Natural killer cell (primary cell): ENCODE results near the gene NPHP4. TPM values are rescaled to one million over a fixed set of nuclear protein-coding genes. Genes with fewer than 3 reads are reported as not detected.

ENCODE experiments used
- ATAC-seq, 3 donors: fragments of 150-1000 bp in 2 of 3; fragments of 200-7000 bp in 1 of 3; cut with Tn5 transposase; 1 replicate in 1 of 3; 2 replicates in 2 of 3; pipeline ENCODE4 v1.10.0; 2021; ENCODE audit warnings: mild to moderate bottlenecking in 2 of 3, moderate library complexity in 2 of 3
- DNase-seq, 2 donors: peaks; one replicate each; pipeline versions ENCODE4 v3.0.0 to v3.0.0-alpha.2; 2013 to 2021; ENCODE audit warnings: mixed read lengths in 1 of 2
- H3K27ac ChIP-seq: one replicate; pipeline ENCODE4 v1.5.1; 2013; ENCODE audit warnings: mild to moderate bottlenecking, low read length
- H3K27me3 ChIP-seq: one replicate; pipeline ENCODE4 v1.6.1; 2013; ENCODE audit warnings: low read length; ENCODE audit not compliant: control insufficient read depth, insufficient read depth
- H3K36me3 ChIP-seq: one replicate; pipeline ENCODE4 v1.6.1; 2013; ENCODE audit warnings: low read length; ENCODE audit not compliant: control insufficient read depth, insufficient read depth
- H3K4me1 ChIP-seq: one replicate; pipeline ENCODE4 v1.6.1; 2013; ENCODE audit warnings: low read length; ENCODE audit not compliant: control insufficient read depth, insufficient read depth
- H3K4me3 ChIP-seq: one replicate; pipeline ENCODE4 v1.5.1; 2013; ENCODE audit warnings: low read length
- H3K9me3 ChIP-seq: one replicate; pipeline ENCODE4 v1.6.1; 2013; ENCODE audit warnings: low read length; ENCODE audit not compliant: control insufficient read depth, insufficient read depth
- H3K27ac Mint-ChIP-seq, 2 donors: one replicate each; pipeline ENCODE4 v1.8.0; 2022; ENCODE audit warnings: mild to moderate bottlenecking in 2 of 2, mixed read lengths in 2 of 2, moderate library complexity in 1 of 2
- H3K27me3 Mint-ChIP-seq, 2 donors: one replicate each; pipeline ENCODE4 v1.8.0; 2022; ENCODE audit warnings: low read depth in 2 of 2, mixed read lengths in 2 of 2
- H3K36me3 Mint-ChIP-seq: one replicate; pipeline ENCODE4 v1.8.0; 2022; ENCODE audit warnings: mixed read lengths
- H3K4me1 Mint-ChIP-seq, 2 donors: one replicate each; pipeline ENCODE4 v1.8.0; 2022; ENCODE audit warnings: mixed read lengths in 2 of 2
- H3K4me3 Mint-ChIP-seq: one replicate; pipeline ENCODE4 v1.8.0; 2022; ENCODE audit warnings: mild to moderate bottlenecking, moderate library complexity, mixed read lengths
- H3K9me3 Mint-ChIP-seq, 2 donors: one replicate each; pipeline ENCODE4 v1.8.0; 2022; ENCODE audit warnings: mixed read lengths in 2 of 2
- WGBS: methylation state at CpG from one replicate; pipeline ENCODE4 v1.1.7; 2013; ENCODE audit warnings: missing lambda C conversion rate; ENCODE audit not compliant: insufficient coverage; 5-methylcytosine and 5-hydroxymethylcytosine counted together
- intact Hi-C: fragments of 100-400 bp; cut with micrococcal nuclease; formaldehyde crosslinking; loops from one replicate; pipeline ENCODE4 v1.14.2; 2022
- total RNA-seq, 4 donors: library from RNA; stranded (reverse); fragments of 120-200 nt in 1 of 4; gene quantifications; one replicate each; pipeline versions ENCODE4 v1.2.3 to v1.2.4, GENCODE V29; 2013 to 2022
- TF ChIP-seq, protein P1 (sequence below): fragments of 200-600 bp; IDR thresholded peaks from one replicate; pipeline ENCODE4 v1.8.0; 2022; ENCODE audit warnings: antibody characterized with exemption

NPHP4 gene
- total RNA-seq, 3 donors from 2014 or later (not counting 1 experiment from before 2014, with no cell fraction given), result 6.3 to 14.7 (median 10.1) TPM

DNA sequence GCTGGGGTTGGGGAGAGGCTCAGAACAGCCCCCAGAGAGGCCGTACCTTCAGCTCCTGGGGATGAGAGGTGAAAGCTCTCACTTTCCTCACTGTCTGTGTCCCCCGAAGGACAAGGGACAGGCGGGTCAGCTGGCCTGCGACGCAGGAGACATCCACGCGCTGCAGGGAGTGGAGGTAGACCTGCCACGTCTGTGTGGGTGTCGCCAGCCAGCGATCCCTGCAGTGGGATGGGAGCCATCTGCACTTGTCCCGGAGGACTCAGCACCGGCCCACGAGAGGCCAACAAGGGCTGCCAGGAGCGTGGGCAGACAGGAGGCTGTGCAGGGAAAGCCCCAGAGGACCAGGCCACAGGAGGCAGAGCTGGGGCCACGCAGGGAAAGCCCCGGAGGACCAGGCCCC lies 127.2 kb downstream of the NPHP4 start:
- Mint-ChIP-seq H3K9me3 (no peaks in the 10 kb centered on the region), H3K27ac (no peak overlapping the region), H3K4me1 (peaks cover 0 to 5% of the 10 kb centered on the region in 2 donors), H3K36me3 (no peaks in the 10 kb centered on the region), H3K4me3 (no peak overlapping the region), H3K27me3 (no peaks in the 10 kb centered on the region)
- DNase-seq (no peak), ATAC-seq (no peak)
- Histone ChIP-seq H3K27ac (no peak overlapping the region), H3K36me3 (no peaks in the 10 kb centered on the region), H3K9me3 (no peaks in the 10 kb centered on the region), H3K4me1 (no peaks in the 10 kb centered on the region), H3K4me3 (no peak overlapping the region), H3K27me3 (no peaks in the 10 kb centered on the region)
- TF ChIP-seq, protein P1, sequence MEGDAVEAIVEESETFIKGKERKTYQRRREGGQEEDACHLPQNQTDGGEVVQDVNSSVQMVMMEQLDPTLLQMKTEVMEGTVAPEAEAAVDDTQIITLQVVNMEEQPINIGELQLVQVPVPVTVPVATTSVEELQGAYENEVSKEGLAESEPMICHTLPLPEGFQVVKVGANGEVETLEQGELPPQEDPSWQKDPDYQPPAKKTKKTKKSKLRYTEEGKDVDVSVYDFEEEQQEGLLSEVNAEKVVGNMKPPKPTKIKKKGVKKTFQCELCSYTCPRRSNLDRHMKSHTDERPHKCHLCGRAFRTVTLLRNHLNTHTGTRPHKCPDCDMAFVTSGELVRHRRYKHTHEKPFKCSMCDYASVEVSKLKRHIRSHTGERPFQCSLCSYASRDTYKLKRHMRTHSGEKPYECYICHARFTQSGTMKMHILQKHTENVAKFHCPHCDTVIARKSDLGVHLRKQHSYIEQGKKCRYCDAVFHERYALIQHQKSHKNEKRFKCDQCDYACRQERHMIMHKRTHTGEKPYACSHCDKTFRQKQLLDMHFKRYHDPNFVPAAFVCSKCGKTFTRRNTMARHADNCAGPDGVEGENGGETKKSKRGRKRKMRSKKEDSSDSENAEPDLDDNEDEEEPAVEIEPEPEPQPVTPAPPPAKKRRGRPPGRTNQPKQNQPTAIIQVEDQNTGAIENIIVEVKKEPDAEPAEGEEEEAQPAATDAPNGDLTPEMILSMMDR, result no peak
- 94% methylated on average over 16 of the region's 16 CpGs for WGBS
- intact Hi-C loops, result no loop called here

DNA sequence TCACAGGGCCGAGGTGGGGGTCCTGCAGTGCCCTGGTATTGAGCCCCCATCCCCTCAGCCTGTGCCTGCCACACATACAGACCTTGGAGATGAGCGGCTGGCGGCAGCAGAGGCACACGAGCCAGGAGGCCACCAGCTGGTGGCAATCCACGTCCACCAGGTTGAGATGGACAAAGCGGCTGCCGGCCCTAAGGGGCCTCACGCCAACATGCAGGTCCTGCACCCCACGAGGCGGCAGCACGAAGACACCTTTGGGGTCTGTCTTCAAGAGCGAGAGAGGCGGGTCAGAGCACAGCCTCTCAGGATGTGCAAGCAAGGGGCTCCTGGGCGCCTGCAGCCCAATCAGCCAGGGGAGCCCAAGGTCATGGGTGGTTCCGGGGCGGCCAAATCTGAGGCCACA lies 128.0 kb downstream of the NPHP4 start:
- DNase-seq, result no peak
- Histone ChIP-seq H3K27me3 (no peaks in the 10 kb centered on the region), H3K9me3 (no peaks in the 10 kb centered on the region), H3K4me1 (no peaks in the 10 kb centered on the region), H3K4me3 (no peak overlapping the region), H3K27ac (no peak overlapping the region), H3K36me3 (no peaks in the 10 kb centered on the region)
- Mint-ChIP-seq H3K27ac (no peak overlapping the region), H3K9me3 (no peaks in the 10 kb centered on the region), H3K4me1 (peaks cover 0 to 5% of the 10 kb centered on the region in 2 donors), H3K27me3 (no peaks in the 10 kb centered on the region), H3K36me3 (no peaks in the 10 kb centered on the region), H3K4me3 (no peak overlapping the region)
- intact Hi-C loops, result no loop called here
- 95% methylated on average over 16 of the region's 16 CpGs for WGBS
- TF ChIP-seq, protein P1, result no peak
- no peak for ATAC-seq

DNA sequence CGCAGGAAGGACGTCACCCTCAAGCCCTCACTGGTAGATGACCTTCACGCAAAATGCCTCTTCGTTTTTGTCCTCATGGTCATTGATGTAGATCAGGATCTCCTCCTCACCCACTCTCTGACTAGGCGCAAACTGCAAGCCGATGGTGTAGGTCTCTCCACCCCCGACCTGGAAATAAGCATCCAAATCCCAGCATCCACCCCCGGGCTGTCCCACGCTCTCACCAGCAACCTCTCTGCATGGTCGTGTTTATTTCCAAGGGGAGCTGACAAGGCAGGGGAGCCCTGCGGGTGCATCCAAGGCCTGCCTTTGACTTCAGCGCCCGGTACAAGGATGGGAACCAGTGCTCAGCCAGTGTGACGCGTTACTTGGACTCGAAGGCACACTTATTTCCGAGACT lies 129.0 kb downstream of the NPHP4 start:
- Mint-ChIP-seq H3K4me1 (no peaks in the 10 kb centered on the region), H3K27ac (no peak overlapping the region), H3K9me3 (no peaks in the 10 kb centered on the region), H3K27me3 (no peaks in the 10 kb centered on the region), H3K36me3 (no peaks in the 10 kb centered on the region), H3K4me3 (no peak overlapping the region)
- Histone ChIP-seq H3K4me3 (no peak overlapping the region), H3K27ac (no peak overlapping the region), H3K36me3 (no peaks in the 10 kb centered on the region), H3K27me3 (no peaks in the 10 kb centered on the region), H3K4me1 (no peaks in the 10 kb centered on the region), H3K9me3 (no peaks in the 10 kb centered on the region)
- no peak for DNase-seq
- TF ChIP-seq, protein P1, result no peak
- intact Hi-C loops, result no loop called here
- no peak for ATAC-seq
- 98% methylated on average over 17 of the region's 17 CpGs for WGBS
